A549 (cell line): Measurements from ENCODE around the gene ARID1B. TPM values are rescaled to one million over a fixed set of nuclear protein-coding genes. Genes with fewer than 3 reads are reported as not detected.

Experiments
- ATAC-seq, 2 experiments: fragments of 200-7000 bp in 1 of 2; fragments of >200 bp in 1 of 2; cut with Nextera tagmentation in 1 of 2; cut with Tn5 transposase in 1 of 2; 3 replicates each; pipeline versions ENCODE4 v1.8.0 to v1.9.1; 2018 to 2020; ENCODE audit warnings: mild to moderate bottlenecking in 1 of 2, moderate library complexity in 1 of 2
- CTCF ChIA-PET: fragments of 300-600 bp; sonication (Branson Sonifier 250); formaldehyde crosslinking; extraction: SDS; loops from one replicate; lab custom pipeline; 2021; ENCODE audit warnings: antibody characterized with exemption, inconsistent platforms; lab: Yijun Ruan, JAX
- POLR2A ChIA-PET: fragments of 350-600 bp; formaldehyde crosslinking; extraction: SDS; loops from one replicate; lab custom pipeline; 2021; ENCODE audit warnings: antibody characterized with exemption, inconsistent platforms; lab: Yijun Ruan, JAX
- DNase-seq, 2 experiments: peaks; one replicate each; pipeline versions ENCODE4 v3.0.0 to v3.0.0-alpha.2; 2011 to 2016; ENCODE audit warnings: low read depth in 1 of 2, low spot score in 1 of 2
- FAIRE-seq: peaks from 2 replicates; lab custom pipeline; 2011; peaks lifted over from hg19 to GRCh38; lab: Jason Lieb, UNC
- H3K27ac ChIP-seq, 2 experiments: fragments of >200 bp; sonication (Bioruptor Twin); formaldehyde crosslinking; 3 replicates each; pipeline ENCODE4 v1.5.1; 2016 to 2017
- H3K4me1 ChIP-seq: fragments of >200 bp; sonication (Bioruptor Twin); formaldehyde crosslinking; 3 replicates; pipeline ENCODE4 v1.6.1; 2016
- H3K4me2 ChIP-seq: fragments of >200 bp; sonication (Bioruptor Twin); formaldehyde crosslinking; 3 replicates; pipeline ENCODE4 v1.6.1; 2016
- H3K4me3 ChIP-seq: fragments of >200 bp; sonication (Bioruptor Twin); formaldehyde crosslinking; 3 replicates; pipeline ENCODE4 v1.5.1; 2016
- H3K9me3 ChIP-seq: fragments of >200 bp; sonication (Bioruptor Twin); formaldehyde crosslinking; 3 replicates; pipeline ENCODE4 v1.6.1; 2016
- CBX2 ChIP-seq: fragments of 200-600 bp; sonication (generic); IDR thresholded peaks from 2 replicates; pipeline ENCODE4 v1.6.1; 2016; ENCODE audit warnings: low read depth, mild to moderate bottlenecking, borderline replicate concordance
- CEBPB ChIP-seq, 2 experiments: fragments of >200 bp in 1 of 2; sonication (Bioruptor Twin) in 1 of 2; formaldehyde crosslinking in 1 of 2; IDR thresholded peaks; 2 replicates each; pipeline ENCODE4 v1.6.1; 2012 to 2016
- CHD4 ChIP-seq: fragments of 200-600 bp; sonication (generic); IDR thresholded peaks from 2 replicates; pipeline ENCODE4 v1.6.1; 2016; ENCODE audit warnings: antibody characterized with exemption, mild to moderate bottlenecking, borderline replicate concordance
- EP300 ChIP-seq, 2 experiments: fragments of >200 bp; sonication (Bioruptor Twin); formaldehyde crosslinking; IDR thresholded peaks; 2 replicates in 1 of 2; 3 replicates in 1 of 2; pipeline ENCODE4 v1.6.1; 2016 to 2017
- GATA3 ChIP-seq: IDR thresholded peaks from 2 replicates; pipeline ENCODE4 v1.6.1; 2012; ENCODE audit warnings: borderline replicate concordance
- HOXB13 ChIP-seq: fragments of 250-450 bp; sonication (Bioruptor Pico); IDR thresholded peaks from 2 replicates; pipeline ENCODE4 v1.5.0; 2020; ENCODE audit warnings: low read depth, mild to moderate bottlenecking, moderate library complexity
- MAX ChIP-seq: IDR thresholded peaks from 2 replicates; pipeline ENCODE4 v1.6.1; 2012
- MYC ChIP-seq: IDR thresholded peaks from 2 replicates; pipeline ENCODE4 v1.6.1; 2012; ENCODE audit warnings: mild to moderate bottlenecking, inconsistent platforms, low read length, improper control_type of control experiment, borderline replicate concordance
- NPAS2 ChIP-seq: fragments of 250-450 bp; sonication (Bioruptor Pico); IDR thresholded peaks from 2 replicates; pipeline ENCODE4 v1.8.0; 2022; ENCODE audit warnings: mild to moderate bottlenecking, moderate library complexity, borderline replicate concordance
- PBX3 ChIP-seq: IDR thresholded peaks from 2 replicates; pipeline ENCODE4 v1.6.1; 2012
- POLR2AphosphoS2 ChIP-seq: conservative IDR thresholded peaks from 2 replicates; pipeline ENCODE4 v1.6.1; 2012; ENCODE audit warnings: low read length, improper control_type of control experiment, inconsistent platforms
- RFX5 ChIP-seq: fragments of 450-650 bp; IDR thresholded peaks from 2 replicates; pipeline ENCODE4 v1.7.1; 2014; ENCODE audit warnings: antibody characterized with exemption, mild to moderate bottlenecking, moderate library complexity
- RNF2 ChIP-seq: fragments of 200-600 bp; sonication (generic); IDR thresholded peaks from 2 replicates; pipeline ENCODE4 v1.6.1; 2016; ENCODE audit warnings: low read depth, mild to moderate bottlenecking, antibody characterized with exemption, moderate library complexity, borderline replicate concordance
- SMC3 ChIP-seq: fragments of >200 bp; sonication (Bioruptor Twin); formaldehyde crosslinking; IDR thresholded peaks from 3 replicates; pipeline ENCODE4 v1.6.1; 2018; ENCODE audit warnings: inconsistent platforms
- ZNF302 ChIP-seq: fragments of 250-450 bp; sonication (Bioruptor Pico); IDR thresholded peaks from 2 replicates; pipeline ENCODE4 v1.9.0; 2021; ENCODE audit warnings: inconsistent platforms, mild to moderate bottlenecking, moderate library complexity
- WGBS: methylation state at CpG from one replicate; pipeline ENCODE4 v1.1.6; 2017; ENCODE audit errors: missing lambda C conversion rate; 5-methylcytosine and 5-hydroxymethylcytosine counted together
- polyA plus RNA-seq, 4 experiments: library from polyadenylated mRNA; depleted of rRNA in 3 of 4; stranded (reverse); fragments of >200 nt; fragmentation: RNase III in 1 of 4; extraction: RNeasy Plus Mini Kit Qiagen cat#74134 plus additional on column Dnase treatment in 1 of 4; gene quantifications; 2 replicates in 3 of 4; 3 replicates in 1 of 4; pipeline ENCODE4 v1.2.3, GENCODE V29; 2011 to 2017
- TF ChIP-seq, protein P1 (sequence below): IDR thresholded peaks from 2 replicates; pipeline ENCODE4 v1.6.1; 2012; ENCODE audit warnings: low read depth, borderline replicate concordance
- TF ChIP-seq, protein P2 (sequence below): fragments of 200-600 bp; sonication (generic); IDR thresholded peaks from 2 replicates; pipeline ENCODE4 v1.6.1; 2016; ENCODE audit warnings: antibody characterized with exemption, mild to moderate bottlenecking, moderate library complexity
- TF ChIP-seq, protein P3 (sequence below): fragments of 250-450 bp; sonication (Bioruptor Pico); IDR thresholded peaks from 2 replicates; pipeline ENCODE4 v1.5.0; 2020; ENCODE audit warnings: low read depth, mild to moderate bottlenecking, moderate library complexity

The ARID1B gene
- polyA plus RNA-seq, 2 of the 4 experiments (the other 2 are of a cell fraction): 13.5 to 16.3 TPM

DNA sequence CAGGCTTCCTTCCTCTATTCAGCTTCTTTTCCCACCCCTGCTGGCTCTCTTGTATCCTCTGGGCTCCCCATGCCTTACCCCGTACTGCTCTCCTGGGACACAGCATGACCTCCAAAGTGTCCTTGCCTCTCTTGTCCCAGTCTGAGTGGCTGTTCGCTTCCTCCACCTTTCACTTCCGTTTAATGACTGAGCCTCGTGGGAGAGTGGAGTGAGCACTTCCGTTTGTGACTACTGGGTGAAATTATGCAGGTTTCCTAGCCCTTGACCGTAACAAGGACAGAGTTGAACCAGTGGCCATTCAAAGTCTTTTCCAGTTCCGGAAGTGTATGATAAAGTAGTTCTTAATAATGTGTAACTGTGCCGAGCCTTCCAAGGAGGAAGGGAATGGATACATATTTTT, 109.2 kb downstream of the ARID1B start (continued):
- TF ChIP-seq, protein P1, sequence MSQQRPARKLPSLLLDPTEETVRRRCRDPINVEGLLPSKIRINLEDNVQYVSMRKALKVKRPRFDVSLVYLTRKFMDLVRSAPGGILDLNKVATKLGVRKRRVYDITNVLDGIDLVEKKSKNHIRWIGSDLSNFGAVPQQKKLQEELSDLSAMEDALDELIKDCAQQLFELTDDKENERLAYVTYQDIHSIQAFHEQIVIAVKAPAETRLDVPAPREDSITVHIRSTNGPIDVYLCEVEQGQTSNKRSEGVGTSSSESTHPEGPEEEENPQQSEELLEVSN: no peak
- TF ChIP-seq PBX3: no peak

- 91% methylated on average over 6 of the region's 6 CpGs for WGBS
- no peaks in the 10 kb centered on the region for H3K9me3 ChIP-seq
- no peak overlapping the region for H3K4me3 ChIP-seq
- no peak for FAIRE-seq
- no peak for ATAC-seq
- no peak overlapping the region for H3K4me2 ChIP-seq
- DNase-seq: no peak
- H3K4me1 ChIP-seq: peaks cover 9% of the 10 kb centered on the region; the same call in 2 of the 3 replicates
- no peak overlapping the region for H3K27ac ChIP-seq
- CTCF ChIA-PET: no interaction called here
- no peak for TF ChIP-seq RFX5
- no peak for TF ChIP-seq SMC3
- TF ChIP-seq POLR2AphosphoS2: no peak
- TF ChIP-seq RNF2: no peak
- TF ChIP-seq NPAS2 (CRISPR knock-in tag): no peak
- no peak for TF ChIP-seq MAX
- TF ChIP-seq, protein P2, sequence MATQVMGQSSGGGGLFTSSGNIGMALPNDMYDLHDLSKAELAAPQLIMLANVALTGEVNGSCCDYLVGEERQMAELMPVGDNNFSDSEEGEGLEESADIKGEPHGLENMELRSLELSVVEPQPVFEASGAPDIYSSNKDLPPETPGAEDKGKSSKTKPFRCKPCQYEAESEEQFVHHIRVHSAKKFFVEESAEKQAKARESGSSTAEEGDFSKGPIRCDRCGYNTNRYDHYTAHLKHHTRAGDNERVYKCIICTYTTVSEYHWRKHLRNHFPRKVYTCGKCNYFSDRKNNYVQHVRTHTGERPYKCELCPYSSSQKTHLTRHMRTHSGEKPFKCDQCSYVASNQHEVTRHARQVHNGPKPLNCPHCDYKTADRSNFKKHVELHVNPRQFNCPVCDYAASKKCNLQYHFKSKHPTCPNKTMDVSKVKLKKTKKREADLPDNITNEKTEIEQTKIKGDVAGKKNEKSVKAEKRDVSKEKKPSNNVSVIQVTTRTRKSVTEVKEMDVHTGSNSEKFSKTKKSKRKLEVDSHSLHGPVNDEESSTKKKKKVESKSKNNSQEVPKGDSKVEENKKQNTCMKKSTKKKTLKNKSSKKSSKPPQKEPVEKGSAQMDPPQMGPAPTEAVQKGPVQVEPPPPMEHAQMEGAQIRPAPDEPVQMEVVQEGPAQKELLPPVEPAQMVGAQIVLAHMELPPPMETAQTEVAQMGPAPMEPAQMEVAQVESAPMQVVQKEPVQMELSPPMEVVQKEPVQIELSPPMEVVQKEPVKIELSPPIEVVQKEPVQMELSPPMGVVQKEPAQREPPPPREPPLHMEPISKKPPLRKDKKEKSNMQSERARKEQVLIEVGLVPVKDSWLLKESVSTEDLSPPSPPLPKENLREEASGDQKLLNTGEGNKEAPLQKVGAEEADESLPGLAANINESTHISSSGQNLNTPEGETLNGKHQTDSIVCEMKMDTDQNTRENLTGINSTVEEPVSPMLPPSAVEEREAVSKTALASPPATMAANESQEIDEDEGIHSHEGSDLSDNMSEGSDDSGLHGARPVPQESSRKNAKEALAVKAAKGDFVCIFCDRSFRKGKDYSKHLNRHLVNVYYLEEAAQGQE: no peak
- no peak for TF ChIP-seq EP300 (IDR thresholded peaks at IDR 0.05)
- TF ChIP-seq CEBPB (IDR thresholded peaks at IDR 0.05): no peak
- no peak for TF ChIP-seq ZNF302
- TF ChIP-seq CBX2: no peak
- TF ChIP-seq GATA3: no peak
- POLR2A ChIA-PET: no interaction called here
Measured at GRCh38 chr6:156887623-156888269, 110.6 kb downstream of the ARID1B start.

- CTCF ChIA-PET: no interaction called here
- Histone ChIP-seq H3K4me3 (no peak overlapping the region), H3K4me2 (no peak overlapping the region), H3K9me3 (no peaks in the 10 kb centered on the region), H3K4me1 (peaks cover 9% of the 10 kb centered on the region; the same call in 2 of the 3 replicates)
- FAIRE-seq (no peak), DNase-seq (no peak), ATAC-seq (no peak)
- 78% methylated on average over 6 of the region's 6 CpGs for WGBS
- POLR2A ChIA-PET: no interaction called here
- TF ChIP-seq, protein P3, sequence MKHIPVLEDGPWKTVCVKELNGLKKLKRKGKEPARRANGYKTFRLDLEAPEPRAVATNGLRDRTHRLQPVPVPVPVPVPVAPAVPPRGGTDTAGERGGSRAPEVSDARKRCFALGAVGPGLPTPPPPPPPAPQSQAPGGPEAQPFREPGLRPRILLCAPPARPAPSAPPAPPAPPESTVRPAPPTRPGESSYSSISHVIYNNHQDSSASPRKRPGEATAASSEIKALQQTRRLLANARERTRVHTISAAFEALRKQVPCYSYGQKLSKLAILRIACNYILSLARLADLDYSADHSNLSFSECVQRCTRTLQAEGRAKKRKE (CRISPR knock-in tag): no peak
- TF ChIP-seq HOXB13: no peak
- no peak for TF ChIP-seq MYC
- TF ChIP-seq CHD4: no peak
- TF ChIP-seq, protein P1: no peak
- TF ChIP-seq, all 56 proteins: peak for 0
- H3K27ac ChIP-seq: no peak overlapping the region
Measured at GRCh38 chr6:156889469-156889868, 112.3 kb downstream of the ARID1B start.
